Liver (tissue), 9 donors: ENCODE data around the gene CDH16. TPM values are rescaled to one million over a fixed set of nuclear protein-coding genes. Genes with fewer than 3 reads are reported as not detected.

Source experiments
- DNase-seq: peaks from one replicate; pipeline ENCODE4 v3.0.0-alpha.2; 2017; ENCODE audit warnings: low spot score
- H3K27ac ChIP-seq, 2 donors: one replicate each; pipeline ENCODE4 v1.7.0; 2013; ENCODE audit warnings: inconsistent platforms in 2 of 2, low read length in 2 of 2, control low read depth in 1 of 2, low read depth in 1 of 2, mild to moderate bottlenecking in 1 of 2
- H3K27me3 ChIP-seq, 4 donors: one replicate each; pipeline versions ENCODE4 v1.6.1 to v1.7.0; 2013; ENCODE audit warnings: low read length in 3 of 4, inconsistent platforms in 1 of 4, mild to moderate bottlenecking in 1 of 4, moderate library complexity in 1 of 4; ENCODE audit not compliant: control insufficient read depth in 4 of 4, insufficient read depth in 4 of 4
- H3K36me3 ChIP-seq, 4 donors: one replicate each; pipeline versions ENCODE4 v1.6.1 to v1.7.0; 2013; ENCODE audit warnings: low read length in 3 of 4, mild to moderate bottlenecking in 3 of 4, low read depth in 1 of 4, moderate library complexity in 1 of 4; ENCODE audit not compliant: control insufficient read depth in 4 of 4, insufficient read depth in 3 of 4
- H3K4me1 ChIP-seq, 4 donors: one replicate each; pipeline versions ENCODE4 v1.6.1 to v1.7.0; 2013; ENCODE audit warnings: low read length in 3 of 4, mild to moderate bottlenecking in 3 of 4, moderate library complexity in 1 of 4; ENCODE audit not compliant: control insufficient read depth in 4 of 4, insufficient read depth in 4 of 4
- H3K4me3 ChIP-seq, 3 donors: one replicate each; pipeline versions ENCODE4 v1.6.1 to v1.7.0; 2013; ENCODE audit warnings: low read length in 3 of 3, control low read depth in 1 of 3, low read depth in 1 of 3, mild to moderate bottlenecking in 1 of 3
- H3K9ac ChIP-seq, 2 donors: one replicate each; pipeline ENCODE4 v1.7.0; 2013; ENCODE audit warnings: low read length in 2 of 2, mild to moderate bottlenecking in 2 of 2, moderate library complexity in 2 of 2, control low read depth in 1 of 2, low read depth in 1 of 2
- H3K9me3 ChIP-seq, 4 donors: one replicate each; pipeline versions ENCODE4 v1.6.1 to v1.7.0; 2013; ENCODE audit warnings: low read length in 3 of 4; ENCODE audit not compliant: control insufficient read depth in 4 of 4
- ATF3 ChIP-seq: IDR thresholded peaks from 2 replicates; pipeline ENCODE4 v1.6.1; 2016; ENCODE audit warnings: antibody characterized with exemption
- CTCF ChIP-seq: fragments of 150-350 bp; IDR thresholded peaks from 2 replicates; pipeline ENCODE4 v1.5.1; 2017; ENCODE audit warnings: improper control_type of control experiment, low read depth, low read length; ENCODE audit not compliant: missing input control
- EGR1 ChIP-seq, 2 donors: IDR thresholded peaks; 2 replicates each; pipeline ENCODE4 v1.6.1; 2016 to 2018; ENCODE audit warnings: antibody characterized with exemption in 2 of 2, low read depth in 2 of 2
- FOXA1 ChIP-seq: IDR thresholded peaks from 2 replicates; pipeline ENCODE4 v1.6.1; 2016; ENCODE audit warnings: antibody characterized with exemption
- FOXA2 ChIP-seq: IDR thresholded peaks from 2 replicates; pipeline ENCODE4 v1.6.1; 2016; ENCODE audit warnings: antibody characterized with exemption
- GABPA ChIP-seq, 2 donors: IDR thresholded peaks in 1 of 2; conservative IDR thresholded peaks in 1 of 2; 2 replicates each; pipeline ENCODE4 v1.6.1; 2016; ENCODE audit warnings: antibody characterized with exemption in 2 of 2, mild to moderate bottlenecking in 1 of 2, moderate library complexity in 1 of 2
- HNF4A ChIP-seq, 2 donors: conservative IDR thresholded peaks; 2 replicates each; pipeline ENCODE4 v1.6.1; 2016; ENCODE audit warnings: antibody characterized with exemption in 2 of 2, mild to moderate bottlenecking in 2 of 2
- HNF4G ChIP-seq: IDR thresholded peaks from 2 replicates; pipeline ENCODE4 v1.6.1; 2016; ENCODE audit warnings: antibody characterized with exemption
- JUND ChIP-seq, 2 donors: IDR thresholded peaks; 2 replicates each; pipeline ENCODE4 v1.6.1; 2016; ENCODE audit warnings: antibody characterized with exemption in 2 of 2
- MAX ChIP-seq: IDR thresholded peaks from 2 replicates; pipeline ENCODE4 v1.6.1; 2016; ENCODE audit warnings: antibody characterized with exemption
- NR2F2 ChIP-seq: IDR thresholded peaks from 2 replicates; pipeline ENCODE4 v1.6.1; 2016; ENCODE audit warnings: antibody characterized with exemption
- RAD21 ChIP-seq, 2 donors: IDR thresholded peaks; 2 replicates each; pipeline ENCODE4 v1.6.1; 2016; ENCODE audit warnings: antibody characterized with exemption in 2 of 2, mild to moderate bottlenecking in 2 of 2
- REST ChIP-seq: IDR thresholded peaks from 2 replicates; pipeline ENCODE4 v1.6.1; 2016; ENCODE audit warnings: antibody characterized with exemption, mild to moderate bottlenecking
- RXRA ChIP-seq, 2 donors: IDR thresholded peaks; 2 replicates each; pipeline ENCODE4 v1.6.1; 2017 to 2018; ENCODE audit warnings: antibody characterized with exemption in 2 of 2, mild to moderate bottlenecking in 1 of 2
- SP1 ChIP-seq: IDR thresholded peaks from 2 replicates; pipeline ENCODE4 v1.6.1; 2018; ENCODE audit warnings: antibody characterized with exemption, mild to moderate bottlenecking
- TAF1 ChIP-seq: conservative IDR thresholded peaks from 2 replicates; pipeline ENCODE4 v1.6.1; 2016; ENCODE audit warnings: antibody characterized with exemption, mild to moderate bottlenecking
- YY1 ChIP-seq: IDR thresholded peaks from 2 replicates; pipeline ENCODE4 v1.6.1; 2016; ENCODE audit warnings: antibody characterized with exemption, mild to moderate bottlenecking
- ZBTB33 ChIP-seq: IDR thresholded peaks from 2 replicates; pipeline ENCODE4 v1.6.1; 2016; ENCODE audit warnings: antibody characterized with exemption
- WGBS: extraction: QIAGEN DNeasy Blood & Tissue Kit; methylation state at CpG from one replicate; pipeline ENCODE4 v1.1.7; 2013; 5-methylcytosine and 5-hydroxymethylcytosine counted together
- polyA plus RNA-seq, 2 donors: library from polyadenylated mRNA; stranded (reverse) in 1 of 2; unstranded in 1 of 2; fragments of 200-250 nt in 1 of 2; fragments of >200 nt in 1 of 2; fragmentation: Nextera tagmentation in 1 of 2; extraction: Ambion mirVana in 1 of 2; gene quantifications; one replicate each; pipeline versions ENCODE4 v1.2.1 to v1.2.3, GENCODE V29; 2013 to 2015
- total RNA-seq, 2 donors: library from RNA; depleted of rRNA; stranded (reverse); fragments of >200 nt; gene quantifications; one replicate each; pipeline ENCODE4 v1.2.3, GENCODE V29; 2014
- donor health status: healthy.
- donor health status: healthy.
- donor health status: healthy.
- donor health status: healthy.
- donor health status: healthy.

Gene CDH16
- total and polyA plus RNA-seq, 4 donors = 0.56 TPM; not detected in 3

- WGBS = 37% methylated on average over 2 of the region's 2 CpGs
- no peak for TF ChIP-seq CTCF
- TF ChIP-seq RAD21 (IDR thresholded peaks at IDR 0.05) = no peak
- no peak for TF ChIP-seq MAX
- no peak for TF ChIP-seq FOXA1
- no peak for TF ChIP-seq HNF4A (conservative IDR thresholded peaks at IDR 0.05)
- TF ChIP-seq ATF3 = no peak
- no peak for TF ChIP-seq SP1
- TF ChIP-seq GABPA (IDR thresholded peaks at IDR 0.05 in 1 of 2, conservative IDR thresholded peaks at IDR 0.05 in 1 of 2) = no peak
- no peak for TF ChIP-seq HNF4G
- TF ChIP-seq RXRA (IDR thresholded peaks at IDR 0.05) = no peak
- TF ChIP-seq EGR1 (IDR thresholded peaks at IDR 0.05; ENCODE audit: low read depth in 2 of 2) = no peak
- no peak for TF ChIP-seq JUND (IDR thresholded peaks at IDR 0.05)
- TF ChIP-seq TAF1 = no peak
- TF ChIP-seq REST = no peak
- no peak for TF ChIP-seq ZBTB33
- no peak for TF ChIP-seq YY1
- no peak for TF ChIP-seq NR2F2
- no peak for TF ChIP-seq FOXA2
- peaks cover 6 to 22% (median 17%) of the 10 kb centered on the region in 4 donors for H3K4me1 ChIP-seq
- no peak overlapping the region for H3K9ac ChIP-seq
- no peaks in the 10 kb centered on the region for H3K9me3 ChIP-seq
- no peaks in the 10 kb centered on the region for H3K27me3 ChIP-seq
- H3K27ac ChIP-seq = peak overlapping the region in 1 of 2 donors; percentile 61
- DNase-seq = no peak
- H3K4me3 ChIP-seq = no peak overlapping the region
- H3K36me3 ChIP-seq = no peaks in the 10 kb centered on the region
These were observed 19.8 kb downstream of the CDH16 start for GRCh38 chr16:66898933-66899309.
